KMS-11 (cell line): Measurements from ENCODE around the gene FBXO34.

Experiments
- H2AFZ ChIP-seq: fragments of 200-600 bp; sonication (generic); 2 replicates; pipeline ENCODE4 v1.6.1; 2016; ENCODE audit warnings: antibody characterized with exemption, mixed run types, low read depth
- H3K27ac ChIP-seq: fragments of 200-600 bp; sonication (generic); 2 replicates; pipeline ENCODE4 v1.6.1; 2016; ENCODE audit warnings: mild to moderate bottlenecking, mixed run types
- H3K27me3 ChIP-seq: fragments of 200-600 bp; sonication (generic); 2 replicates; pipeline ENCODE4 v1.6.1; 2017; ENCODE audit warnings: mild to moderate bottlenecking, low read depth, mixed run types, moderate library complexity; ENCODE audit not compliant: insufficient read depth
- H3K36me3 ChIP-seq: fragments of 200-600 bp; sonication (generic); 2 replicates; pipeline ENCODE4 v1.6.1; 2017; ENCODE audit warnings: mild to moderate bottlenecking, mixed run types; ENCODE audit not compliant: insufficient read depth
- H3K4me1 ChIP-seq: fragments of 200-600 bp; sonication (generic); 2 replicates; pipeline ENCODE4 v1.6.1; 2016; ENCODE audit warnings: mild to moderate bottlenecking, low read depth, mixed run types; ENCODE audit not compliant: poor library complexity, severe bottlenecking
- H3K4me2 ChIP-seq: fragments of 200-600 bp; sonication (generic); 2 replicates; pipeline ENCODE4 v1.7.0; 2016; ENCODE audit warnings: mild to moderate bottlenecking, mixed run types
- H3K4me3 ChIP-seq: fragments of 200-600 bp; sonication (generic); IDR thresholded peaks from 2 replicates; pipeline ENCODE4 v1.6.1; 2017; ENCODE audit warnings: low read depth, low read length, mixed read lengths; ENCODE audit not compliant: insufficient read depth
- H3K79me2 ChIP-seq: fragments of 200-600 bp; sonication (generic); 2 replicates; pipeline ENCODE4 v1.6.1; 2016; ENCODE audit warnings: low read depth, mixed run types; ENCODE audit not compliant: insufficient read depth
- H3K9ac ChIP-seq: fragments of 200-600 bp; sonication (generic); 2 replicates; pipeline ENCODE4 v1.6.1; 2016; ENCODE audit warnings: mild to moderate bottlenecking, mixed run types
- H4K20me1 ChIP-seq: fragments of 200-600 bp; sonication (generic); 2 replicates; pipeline ENCODE4 v1.6.1; 2016; ENCODE audit warnings: mild to moderate bottlenecking, mixed run types; ENCODE audit not compliant: insufficient read depth
- CTCF ChIP-seq: fragments of 200-600 bp; sonication (generic); conservative IDR thresholded peaks from 2 replicates; pipeline ENCODE4 v1.6.1; 2017; ENCODE audit warnings: low read depth, mild to moderate bottlenecking, antibody characterized with exemption, low read length, moderate library complexity, mixed read lengths

The FBXO34 gene

GRCh38 chr14:55327179-55327578 lies 56.0 kb downstream of the FBXO34 start:
- no peak overlapping the region for H3K27ac ChIP-seq
- H2AFZ ChIP-seq, result no peak overlapping the region
- H3K27me3 ChIP-seq, result no peaks in the 10 kb centered on the region
- H3K4me2 ChIP-seq, result no peak overlapping the region
- no peak overlapping the region for H3K9ac ChIP-seq
- peaks cover 8% of the 10 kb centered on the region for H3K4me1 ChIP-seq
- H3K79me2 ChIP-seq, result no peaks in the 10 kb centered on the region
- no peaks in the 10 kb centered on the region for H3K36me3 ChIP-seq
- H3K4me3 ChIP-seq, result no peak overlapping the region
- no peaks in the 10 kb centered on the region for H4K20me1 ChIP-seq
- TF ChIP-seq CTCF, result no peak

GRCh38 chr14:55328317-55328716 lies 57.1 kb downstream of the FBXO34 start:
- Histone ChIP-seq H3K4me2 (no peak overlapping the region), H3K4me3 (no peak overlapping the region), H3K36me3 (no peaks in the 10 kb centered on the region), H4K20me1 (no peaks in the 10 kb centered on the region), H3K79me2 (no peaks in the 10 kb centered on the region), H3K4me1 (peaks cover 19% of the 10 kb centered on the region), H3K9ac (no peak overlapping the region), H2AFZ (no peak overlapping the region), H3K27me3 (no peaks in the 10 kb centered on the region), H3K27ac (no peak overlapping the region)
- TF ChIP-seq CTCF, result no peak

- H3K36me3 ChIP-seq, result no peaks in the 10 kb centered on the region
- no peak overlapping the region for H3K27ac ChIP-seq
- no peak for TF ChIP-seq CTCF
- H3K27me3 ChIP-seq, result no peaks in the 10 kb centered on the region
- H4K20me1 ChIP-seq, result no peaks in the 10 kb centered on the region
- H3K4me3 ChIP-seq, result no peak overlapping the region
- H3K4me1 ChIP-seq, result peaks cover 31% of the 10 kb centered on the region
- H3K4me2 ChIP-seq, result no peak overlapping the region
- no peak overlapping the region for H2AFZ ChIP-seq
- H3K79me2 ChIP-seq, result no peaks in the 10 kb centered on the region; the same call in 1 of the 2 replicates
- no peak overlapping the region for H3K9ac ChIP-seq
These were observed 58.9 kb downstream of the FBXO34 start for GRCh38 chr14:55329999-55330710.

GRCh38 chr14:55332654-55333570 lies 61.7 kb downstream of the FBXO34 start:
- TF ChIP-seq CTCF, result no peak
- H3K4me3 ChIP-seq, result no peak overlapping the region
- H3K4me1 ChIP-seq, result peaks cover 31% of the 10 kb centered on the region
- H3K27me3 ChIP-seq, result no peaks in the 10 kb centered on the region
- H3K9ac ChIP-seq, result no peak overlapping the region
- H3K27ac ChIP-seq, result peak overlapping the region; percentile 25; the same call in 1 of the 2 replicates
- peak overlapping the region; percentile 75 for H3K4me2 ChIP-seq
- no peaks in the 10 kb centered on the region for H3K36me3 ChIP-seq
- no peak overlapping the region for H2AFZ ChIP-seq
- H3K79me2 ChIP-seq, result no peaks in the 10 kb centered on the region; the same call in 1 of the 2 replicates
- no peaks in the 10 kb centered on the region for H4K20me1 ChIP-seq
